HG03108 (cell line): ENCODE results near the gene PTGFR.

ENCODE experiments used
- ATAC-seq: cut with Tn5 transposase; IDR thresholded peaks from one replicate; pipeline ENCODE4 v1.9.1; 2021; ENCODE audit warnings: moderate library complexity; ENCODE audit not compliant: unreplicated experiment

Gene PTGFR

GRCh38 chr1:78577257-78578100, 86.7 kb downstream of the PTGFR start:
- no peak for ATAC-seq

DNA sequence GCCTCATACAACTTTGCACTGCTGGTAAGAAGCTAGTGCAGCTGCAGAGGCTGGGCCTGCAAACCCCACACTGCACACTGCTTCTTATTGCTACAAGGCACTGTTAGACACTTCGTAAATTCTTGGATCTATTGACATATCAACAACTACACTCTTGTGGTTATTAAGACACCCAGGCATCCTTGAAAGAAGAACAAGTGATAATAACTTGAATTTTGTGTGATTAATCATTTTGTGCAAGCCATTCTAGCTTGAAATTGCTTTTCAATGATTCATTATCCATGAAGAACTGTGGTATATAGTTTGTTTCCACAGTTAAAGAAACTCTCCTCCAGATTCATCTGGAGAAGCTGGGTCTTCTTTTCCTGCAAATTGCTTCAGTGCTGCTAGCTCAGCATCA, 95.8 kb downstream of the PTGFR start:
- ATAC-seq: no peak

DNA sequence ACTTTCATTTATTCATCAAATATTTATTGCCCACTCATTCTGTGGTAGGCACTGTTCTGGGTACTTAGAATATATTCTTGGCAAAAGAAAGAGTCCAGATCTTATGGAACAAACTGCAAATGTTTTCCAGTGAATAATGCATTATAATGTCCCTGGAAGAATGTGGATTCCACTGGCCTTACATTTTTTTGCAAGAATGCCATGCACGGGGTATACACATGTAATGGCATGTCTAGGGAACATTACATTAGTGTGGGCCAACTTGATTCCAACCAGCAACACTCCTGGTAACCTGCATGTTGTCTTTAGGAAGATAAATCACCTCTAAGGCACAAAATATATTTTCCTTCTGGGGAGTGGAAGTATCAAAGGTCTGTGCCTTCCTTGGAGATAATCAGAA, 96.4 kb downstream of the PTGFR start:
- no peak for ATAC-seq
